ENCODE results near the gene GSTM3. TPM values are rescaled to one million over a fixed set of nuclear protein-coding genes. Genes with fewer than 3 reads are reported as not detected.

The GSTM3 gene
- total RNA-seq, 2 experiments from 2014 or later, result 14.8 to 15.4 TPM

- no peaks in the 10 kb centered on the region for H3K27me3 Mint-ChIP-seq
- ChIA-PET CTCF (no interaction called here), POLR2A (no interaction called here)
- no peaks in the 10 kb centered on the region for H3K4me1 ChIP-seq (ENCODE audit: insufficient read depth, low read length)
- H3K4me1 Mint-ChIP-seq (ENCODE audit: low read depth), result no peaks in the 10 kb centered on the region
- H3K36me3 ChIP-seq (ENCODE audit: insufficient read depth, low read length), result no peaks in the 10 kb centered on the region
- no peaks in the 10 kb centered on the region for H3K9me3 Mint-ChIP-seq
- H3K36me3 Mint-ChIP-seq (ENCODE audit: low read depth), result peaks cover 14% of the 10 kb centered on the region
- H3K4me3 ChIP-seq (ENCODE audit: low read length), result no peak overlapping the region
- H3K27me3 ChIP-seq (ENCODE audit: control insufficient read depth in 1 of 2, insufficient read depth in 2 of 2, low read length in 2 of 2), result peaks cover 0 to 3% of the 10 kb centered on the region in 2 experiments
- intact Hi-C loops (cut with DNase I, micrococcal nuclease), result no loop called here
- DNase-seq (no peak), ATAC-seq (ENCODE audit: poor library complexity) (no peak)
- no peak overlapping the region for H3K27ac ChIP-seq (ENCODE audit: low read depth in 1 of 2, low read length in 2 of 2)
- no peak overlapping the region for H3K27ac Mint-ChIP-seq
- no peaks in the 10 kb centered on the region for H3K9me3 ChIP-seq (ENCODE audit: control insufficient read depth in 1 of 2, insufficient read depth in 1 of 2, low read length in 2 of 2)
- no peak for TF ChIP-seq CTCF (IDR thresholded peaks at IDR 0.05)
- H3K4me3 Mint-ChIP-seq, result no peak overlapping the region
These were observed 10.2 kb downstream of the GSTM3 start for GRCh38 chr1:109730666-109731065.

- no peak for DNase-seq
- H3K9me3 Mint-ChIP-seq, result no peaks in the 10 kb centered on the region
- no peak overlapping the region for H3K27ac Mint-ChIP-seq
- H3K27me3 Mint-ChIP-seq, result no peaks in the 10 kb centered on the region
- no peaks in the 10 kb centered on the region for H3K4me1 ChIP-seq (ENCODE audit: insufficient read depth, low read length)
- H3K27ac ChIP-seq (ENCODE audit: low read depth in 1 of 2, low read length in 2 of 2), result no peak overlapping the region
- no peak for TF ChIP-seq CTCF (IDR thresholded peaks at IDR 0.05)
- H3K9me3 ChIP-seq (ENCODE audit: control insufficient read depth in 1 of 2, insufficient read depth in 1 of 2, low read length in 2 of 2), result no peaks in the 10 kb centered on the region
- no peaks in the 10 kb centered on the region for H3K4me1 Mint-ChIP-seq (ENCODE audit: low read depth)
- peaks cover 0 to 3% of the 10 kb centered on the region in 2 experiments for H3K27me3 ChIP-seq (ENCODE audit: control insufficient read depth in 1 of 2, insufficient read depth in 2 of 2, low read length in 2 of 2)
- ATAC-seq (ENCODE audit: poor library complexity), result no peak
- POLR2A ChIA-PET, result no interaction called here
- no peaks in the 10 kb centered on the region for H3K36me3 Mint-ChIP-seq (ENCODE audit: low read depth)
- H3K4me3 Mint-ChIP-seq, result no peak overlapping the region
- H3K36me3 ChIP-seq (ENCODE audit: insufficient read depth, low read length), result no peaks in the 10 kb centered on the region
- intact Hi-C loops (cut with DNase I, micrococcal nuclease), result no loop called here
- CTCF ChIA-PET, result no interaction called here
- H3K4me3 ChIP-seq (ENCODE audit: low read length), result no peak overlapping the region
These were observed 12.0 kb downstream of the GSTM3 start for GRCh38 chr1:109728870-109729269.

- Mint-ChIP-seq H3K9me3 (no peaks in the 10 kb centered on the region), H3K27ac (no peak overlapping the region), H3K36me3 (ENCODE audit: low read depth) (no peaks in the 10 kb centered on the region), H3K27me3 (no peaks in the 10 kb centered on the region), H3K4me1 (ENCODE audit: low read depth) (no peaks in the 10 kb centered on the region), H3K4me3 (no peak overlapping the region)
- DNase-seq, result no peak
- Histone ChIP-seq H3K4me1 (ENCODE audit: insufficient read depth, low read length) (no peaks in the 10 kb centered on the region), H3K9me3 (ENCODE audit: control insufficient read depth in 1 of 2, insufficient read depth in 1 of 2, low read length in 2 of 2) (no peaks in the 10 kb centered on the region), H3K27ac (ENCODE audit: low read depth in 1 of 2, low read length in 2 of 2) (no peak overlapping the region), H3K36me3 (ENCODE audit: insufficient read depth, low read length) (no peaks in the 10 kb centered on the region), H3K27me3 (ENCODE audit: control insufficient read depth in 1 of 2, insufficient read depth in 2 of 2, low read length in 2 of 2) (peaks cover 0 to 3% of the 10 kb centered on the region in 2 experiments), H3K4me3 (ENCODE audit: low read length) (no peak overlapping the region)
- no peak for TF ChIP-seq CTCF (IDR thresholded peaks at IDR 0.05)
- POLR2A ChIA-PET, result no interaction called here
- intact Hi-C loops (cut with DNase I, micrococcal nuclease), result no loop called here
- CTCF ChIA-PET, result no interaction called here
- no peak for ATAC-seq (ENCODE audit: poor library complexity)
These were observed 14.0 kb downstream of the GSTM3 start for GRCh38 chr1:109726728-109727373.

All from CD4-positive, alpha-beta T cell (primary cell).